HepG2 (cell line): ENCODE data around the gene ARL15. TPM values are rescaled to one million over a fixed set of nuclear protein-coding genes. Genes with fewer than 3 reads are reported as not detected.

Experiments
- AHDC1 ChIP-seq: sonication (generic); formaldehyde crosslinking; IDR thresholded peaks from 2 replicates; pipeline ENCODE4 v1.5.1; 2020; ENCODE audit warnings: mild to moderate bottlenecking, missing genetic modification reagents, borderline replicate concordance
- ASH2L ChIP-seq: fragments of 300-600, 200-600 bp; sonication (generic); IDR thresholded peaks from 2 replicates; pipeline ENCODE4 v1.7.0; 2017; ENCODE audit warnings: low read depth, mild to moderate bottlenecking, moderate library complexity, mixed read lengths, low read length; ENCODE audit not compliant: insufficient read length
- BHLHE40 ChIP-seq: IDR thresholded peaks from 2 replicates; pipeline ENCODE4 v1.6.1; 2011; ENCODE audit warnings: low read length, improper control_type of control experiment
- CREB1 ChIP-seq, 2 experiments: fragments of 450-650 bp in 1 of 2; IDR thresholded peaks; 2 replicates each; pipeline ENCODE4 v1.6.1; 2016 to 2017; ENCODE audit warnings: control low read depth in 1 of 2, mild to moderate bottlenecking in 1 of 2, missing compliant biosample characterization in 1 of 2, missing genetic modification characterization in 1 of 2
- FOSL2 ChIP-seq: sonication (generic); formaldehyde crosslinking; IDR thresholded peaks from 2 replicates; pipeline ENCODE4 v1.4.0; 2020; ENCODE audit warnings: missing genetic modification reagents
- FOXK1 ChIP-seq: sonication (generic); formaldehyde crosslinking; IDR thresholded peaks from 2 replicates; pipeline ENCODE4 v1.4.0; 2020; ENCODE audit warnings: low read depth, missing genetic modification reagents, borderline replicate concordance
- GATAD1 ChIP-seq: IDR thresholded peaks from 2 replicates; pipeline ENCODE4 v1.6.1; 2016; ENCODE audit warnings: missing genetic modification reagents, missing compliant biosample characterization
- GFI1 ChIP-seq: sonication (generic); formaldehyde crosslinking; IDR thresholded peaks from 2 replicates; pipeline ENCODE4 v1.5.0; 2020; ENCODE audit warnings: missing genetic modification reagents, mild to moderate bottlenecking, borderline replicate concordance
- HDAC6 ChIP-seq: fragments of 200-600 bp; sonication (generic); IDR thresholded peaks from 2 replicates; pipeline ENCODE4 v1.7.0; 2017; ENCODE audit warnings: mild to moderate bottlenecking, antibody characterized with exemption, low read length, low read depth
- HMG20A ChIP-seq: IDR thresholded peaks from 2 replicates; pipeline ENCODE4 v1.6.1; 2016; ENCODE audit warnings: borderline replicate concordance
- HNF4A ChIP-seq: sonication (generic); formaldehyde crosslinking; IDR thresholded peaks from 2 replicates; pipeline ENCODE4 v1.4.0; 2020; ENCODE audit warnings: missing genetic modification reagents
- KDM5B ChIP-seq: sonication (generic); formaldehyde crosslinking; IDR thresholded peaks from 2 replicates; pipeline ENCODE4 v1.4.0; 2020; ENCODE audit warnings: missing genetic modification reagents, mild to moderate bottlenecking, borderline replicate concordance
- MNT ChIP-seq: fragments of 450-650 bp; IDR thresholded peaks from 2 replicates; pipeline ENCODE4 v1.6.1; 2016
- MYC ChIP-seq: sonication (generic); formaldehyde crosslinking; IDR thresholded peaks from 2 replicates; pipeline ENCODE4 v1.9.0; 2021; ENCODE audit warnings: missing genetic modification reagents, borderline replicate concordance
- NR2F2 ChIP-seq: IDR thresholded peaks from 2 replicates; pipeline ENCODE4 v1.6.1; 2012; ENCODE audit warnings: low read depth, inconsistent platforms, borderline replicate concordance
- PITX1 ChIP-seq: sonication (generic); formaldehyde crosslinking; IDR thresholded peaks from 2 replicates; pipeline ENCODE4 v1.5.1; 2020; ENCODE audit warnings: mild to moderate bottlenecking, missing genetic modification reagents
- SAP130 ChIP-seq: IDR thresholded peaks from 2 replicates; pipeline ENCODE4 v1.6.1; 2016; ENCODE audit warnings: low read depth
- TCF7 ChIP-seq: sonication (generic); IDR thresholded peaks from 2 replicates; pipeline ENCODE4 v1.6.1; 2016; ENCODE audit warnings: antibody characterized with exemption, low read depth
- ZNF12 ChIP-seq: sonication (generic); formaldehyde crosslinking; IDR thresholded peaks from 2 replicates; pipeline ENCODE4 v1.5.0; 2020; ENCODE audit warnings: missing genetic modification reagents
- ZNF547 ChIP-seq: sonication (generic); formaldehyde crosslinking; IDR thresholded peaks from 2 replicates; pipeline ENCODE4 v1.5.1; 2020; ENCODE audit warnings: mild to moderate bottlenecking, missing genetic modification reagents
- ZNF766 ChIP-seq: sonication (generic); formaldehyde crosslinking; IDR thresholded peaks from 2 replicates; pipeline ENCODE4 v1.5.0; 2020; ENCODE audit warnings: missing genetic modification reagents, borderline replicate concordance
- polyA plus RNA-seq, 8 experiments: library from polyadenylated mRNA; depleted of rRNA in 3 of 8; stranded (reverse) in 7 of 8; unstranded in 1 of 8; fragments of >200 nt; fragmentation: Illumina TruSeq in 4 of 8; extraction: Trizol in 4 of 8; gene quantifications; 2 replicates each; pipeline versions ENCODE4 v1.2.1 to v1.2.3, GENCODE V29; 2011 to 2016; ENCODE audit warnings: low read depth in 4 of 8, missing spikeins in 1 of 8, mixed read lengths in 1 of 8; ENCODE audit not compliant: insufficient read depth in 1 of 8
- total RNA-seq, 5 experiments: library from RNA; depleted of rRNA; stranded (reverse); fragments of >200 nt; fragmentation: Illumina TruSeq; extraction: Trizol; gene quantifications; 2 replicates each; pipeline ENCODE4 v1.2.3, GENCODE V29; 2016; ENCODE audit warnings: low read depth in 1 of 5
- TF ChIP-seq, protein P1 (sequence below): sonication (generic); formaldehyde crosslinking; IDR thresholded peaks from 2 replicates; pipeline ENCODE4 v1.9.0; 2021; ENCODE audit warnings: missing genetic modification reagents, borderline replicate concordance
- TF ChIP-seq, protein P2 (sequence below): sonication (generic); formaldehyde crosslinking; IDR thresholded peaks from 2 replicates; pipeline ENCODE4 v1.5.0; 2020; ENCODE audit warnings: missing genetic modification reagents

Gene ARL15
- total and polyA plus RNA-seq, 2 of the 13 experiments (the other 11 are each of a cell fraction or from before 2014, with no cell fraction given), result 2.5 to 7.7 TPM

DNA sequence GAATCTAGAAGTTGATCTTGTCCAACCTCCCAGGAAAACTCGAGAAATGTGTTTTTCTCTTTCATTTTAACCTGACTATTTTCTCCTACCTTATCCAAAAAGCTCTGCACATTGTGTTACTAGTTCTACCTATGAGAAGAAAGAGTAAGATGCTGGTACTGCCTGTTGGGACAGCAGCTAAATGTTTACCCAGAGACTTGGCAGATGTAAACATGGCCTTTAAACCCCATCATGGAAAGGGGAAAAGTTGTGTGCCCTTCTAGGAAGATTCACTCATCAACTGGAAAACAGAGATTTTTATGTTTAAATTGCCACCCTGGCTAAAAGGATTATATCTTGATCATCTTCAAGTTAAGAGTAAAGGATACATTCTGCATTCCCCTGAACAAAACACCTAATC, 3.5 kb downstream of the ARL15 start (continued):
- TF ChIP-seq, protein P1, sequence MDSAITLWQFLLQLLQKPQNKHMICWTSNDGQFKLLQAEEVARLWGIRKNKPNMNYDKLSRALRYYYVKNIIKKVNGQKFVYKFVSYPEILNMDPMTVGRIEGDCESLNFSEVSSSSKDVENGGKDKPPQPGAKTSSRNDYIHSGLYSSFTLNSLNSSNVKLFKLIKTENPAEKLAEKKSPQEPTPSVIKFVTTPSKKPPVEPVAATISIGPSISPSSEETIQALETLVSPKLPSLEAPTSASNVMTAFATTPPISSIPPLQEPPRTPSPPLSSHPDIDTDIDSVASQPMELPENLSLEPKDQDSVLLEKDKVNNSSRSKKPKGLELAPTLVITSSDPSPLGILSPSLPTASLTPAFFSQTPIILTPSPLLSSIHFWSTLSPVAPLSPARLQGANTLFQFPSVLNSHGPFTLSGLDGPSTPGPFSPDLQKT (CRISPR knock-in tag), result no peak
- no peak for TF ChIP-seq GATAD1
- TF ChIP-seq BHLHE40, result no peak
- no peak for TF ChIP-seq PITX1
- TF ChIP-seq KDM5B (CRISPR knock-in tag), result no peak
- peak; percentile 37; the same call in 1 of the 2 replicates for TF ChIP-seq SAP130
- no peak for TF ChIP-seq CREB1 (IDR thresholded peaks at IDR 0.05)
- TF ChIP-seq CREB1 (CRISPR knock-in tag; IDR thresholded peaks at IDR 0.05), result 0 out of 2 replicates have a peak, but pooled peaks have one; percentile 12
- TF ChIP-seq AHDC1 (CRISPR knock-in tag), result peak; percentile 26; the same call in 1 of the 2 replicates
- 0 out of 2 replicates have a peak, but pooled peaks have one; percentile 33 for TF ChIP-seq NR2F2
- TF ChIP-seq HMG20A (CRISPR knock-in tag), result no peak; the same call in 1 of the 2 replicates
- no peak for TF ChIP-seq MNT
- TF ChIP-seq HNF4A, result peak; percentile 61; the same call in 1 of the 2 replicates
- no peak for TF ChIP-seq HDAC6
- TF ChIP-seq GFI1 (CRISPR knock-in tag), result peak; percentile 83
- TF ChIP-seq TCF7, result no peak
- no peak for TF ChIP-seq ZNF547
- TF ChIP-seq, protein P2, sequence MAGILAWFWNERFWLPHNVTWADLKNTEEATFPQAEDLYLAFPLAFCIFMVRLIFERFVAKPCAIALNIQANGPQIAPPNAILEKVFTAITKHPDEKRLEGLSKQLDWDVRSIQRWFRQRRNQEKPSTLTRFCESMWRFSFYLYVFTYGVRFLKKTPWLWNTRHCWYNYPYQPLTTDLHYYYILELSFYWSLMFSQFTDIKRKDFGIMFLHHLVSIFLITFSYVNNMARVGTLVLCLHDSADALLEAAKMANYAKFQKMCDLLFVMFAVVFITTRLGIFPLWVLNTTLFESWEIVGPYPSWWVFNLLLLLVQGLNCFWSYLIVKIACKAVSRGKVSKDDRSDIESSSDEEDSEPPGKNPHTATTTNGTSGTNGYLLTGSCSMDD (CRISPR knock-in tag), result no peak
- no peak for TF ChIP-seq ASH2L
- TF ChIP-seq FOXK1 (CRISPR knock-in tag), result peak; percentile 75; the same call in 1 of the 2 replicates
- TF ChIP-seq ZNF12 (CRISPR knock-in tag), result no peak
- TF ChIP-seq FOSL2, result no peak
- TF ChIP-seq MYC (CRISPR knock-in tag), result no peak
- TF ChIP-seq ZNF766 (CRISPR knock-in tag), result no peak
